HK-2 (cell line): ENCODE measurements around the gene ANKRD22.

Experiments used
- DNase-seq: peaks from one replicate; pipeline ENCODE4 v3.0.0-alpha.2; 2018; ENCODE audit not compliant: unreplicated experiment

The ANKRD22 gene

GRCh38 chr10:88800152-88801125, 51.2 kb downstream of the ANKRD22 start:
- no peak for DNase-seq

GRCh38 chr10:88794731-88795130, 56.9 kb downstream of the ANKRD22 start:
- DNase-seq: no peak

- no peak for DNase-seq
Measured at GRCh38 chr10:88793712-88794299, 57.8 kb downstream of the ANKRD22 start.

GRCh38 chr10:88792661-88793060, 59.0 kb downstream of the ANKRD22 start:
- no peak for DNase-seq

GRCh38 chr10:88791924-88792323, 59.7 kb downstream of the ANKRD22 start:
- DNase-seq: peak; percentile 30

- no peak for DNase-seq
Measured at GRCh38 chr10:88788924-88789323, 62.7 kb downstream of the ANKRD22 start.

- DNase-seq: no peak
Measured at GRCh38 chr10:88787463-88787862, 64.2 kb downstream of the ANKRD22 start.

GRCh38 chr10:88786032-88786770, 65.4 kb downstream of the ANKRD22 start:
- DNase-seq: no peak

GRCh38 chr10:88783724-88784123, 67.9 kb downstream of the ANKRD22 start:
- no peak for DNase-seq

- no peak for DNase-seq
Measured at GRCh38 chr10:88782222-88782621, 69.4 kb downstream of the ANKRD22 start.

GRCh38 chr10:88781206-88781605, 70.4 kb downstream of the ANKRD22 start:
- DNase-seq: no peak
